Omental fat pad (tissue), 4 donors: ENCODE data around the gene ZRANB3. TPM values are rescaled to one million over a fixed set of nuclear protein-coding genes. Genes with fewer than 3 reads are reported as not detected.

Source experiments
- ATAC-seq: fragments of 150-250 bp; one replicate; pipeline ENCODE4 v1.9.1; 2016; ENCODE audit warnings: mild to moderate bottlenecking, moderate library complexity; ENCODE audit not compliant: low FRiP score
- DNase-seq: peaks from one replicate; pipeline ENCODE4 v3.0.0-alpha.2; 2019; ENCODE audit warnings: low spot score
- CTCF ChIP-seq, 3 donors: fragments of 450-650 bp; IDR thresholded peaks; one replicate each; pipeline ENCODE4 v1.5.1; 2016 to 2017; ENCODE audit warnings: antibody characterized with exemption in 3 of 3, mild to moderate bottlenecking in 3 of 3, moderate library complexity in 2 of 3
- total RNA-seq, 4 donors: library from RNA; depleted of rRNA; stranded (reverse); fragments of >200 nt; gene quantifications; one replicate each; pipeline ENCODE4 v1.1.0, GENCODE V29; 2016

ZRANB3 gene
- total RNA-seq, 4 donors from 2014 or later = 3.3 to 4.0 (median 3.9) TPM

GRCh38 chr2:135494917-135495316 lies 36.1 kb downstream of the ZRANB3 start:
- ATAC-seq (no peak), DNase-seq (no peak)
- no peak for TF ChIP-seq CTCF (IDR thresholded peaks at IDR 0.05)

- ATAC-seq (no peak), DNase-seq (no peak)
- TF ChIP-seq CTCF (IDR thresholded peaks at IDR 0.05) = no peak
Observed at GRCh38 chr2:135494503-135494902, 36.5 kb downstream of the ZRANB3 start.

- TF ChIP-seq CTCF (IDR thresholded peaks at IDR 0.05) = no peak
- no peak for ATAC-seq
Observed at GRCh38 chr2:135490376-135490775, 40.6 kb downstream of the ZRANB3 start.

GRCh38 chr2:135485441-135485840 lies 45.6 kb downstream of the ZRANB3 start:
- no peak for TF ChIP-seq CTCF (IDR thresholded peaks at IDR 0.05)
- DNase-seq (no peak), ATAC-seq (no peak)

More at GRCh38 chr2:135490376-135490775, 40.6 kb downstream of the ZRANB3 start:
- no peak for DNase-seq

GRCh38 chr2:135475128-135475527 lies 55.9 kb downstream of the ZRANB3 start:
- ATAC-seq (no peak), DNase-seq (no peak)
- no peak for TF ChIP-seq CTCF (IDR thresholded peaks at IDR 0.05)

GRCh38 chr2:135473567-135473966 lies 57.5 kb downstream of the ZRANB3 start:
- ATAC-seq = no peak
- no peak for TF ChIP-seq CTCF (IDR thresholded peaks at IDR 0.05)

GRCh38 chr2:135471106-135471505 lies 59.9 kb downstream of the ZRANB3 start:
- DNase-seq (no peak), ATAC-seq (no peak)
- no peak for TF ChIP-seq CTCF (IDR thresholded peaks at IDR 0.05)

More at GRCh38 chr2:135473567-135473966, 57.5 kb downstream of the ZRANB3 start:
- DNase-seq = no peak
